IPS DF 6.9 (cell line): ENCODE data around the gene PGA3.
"Not testable (repeated sequence)": the region's sequence is repeated elsewhere in the genome, so short reads cannot be mapped to it uniquely, and the experiment has no call there.

ENCODE experiments used
- DNase-seq: peaks from one replicate; pipeline ENCODE4 v3.0.0-alpha.2; 2013; ENCODE audit warnings: low read depth, low spot score
- H3K27ac ChIP-seq: one replicate; pipeline ENCODE4 v1.5.1; 2013; ENCODE audit warnings: low read length, control low read depth
- H3K27me3 ChIP-seq: 2 replicates; pipeline ENCODE4 v1.6.1; 2013; ENCODE audit warnings: mild to moderate bottlenecking, low read length; ENCODE audit not compliant: control insufficient read depth, insufficient read depth
- H3K36me3 ChIP-seq: 2 replicates; pipeline ENCODE4 v1.6.1; 2013; ENCODE audit warnings: low read length; ENCODE audit not compliant: control insufficient read depth, insufficient read depth
- H3K4me1 ChIP-seq: 2 replicates; pipeline ENCODE4 v1.6.1; 2013; ENCODE audit warnings: low read length; ENCODE audit not compliant: control insufficient read depth, insufficient read depth
- H3K4me3 ChIP-seq: 2 replicates; pipeline ENCODE4 v1.5.1; 2013; ENCODE audit warnings: mild to moderate bottlenecking, low read length
- H3K9me3 ChIP-seq: 2 replicates; pipeline ENCODE4 v1.6.1; 2013; ENCODE audit warnings: low read length, inconsistent platforms; ENCODE audit not compliant: control insufficient read depth, insufficient read depth
- WGBS: extraction: QIAGEN DNeasy Blood & Tissue Kit; methylation state at CpG from one replicate; pipeline ENCODE4 v1.1.7; 2013; ENCODE audit warnings: mixed read lengths, missing lambda C conversion rate; ENCODE audit not compliant: insufficient read length, insufficient coverage; 5-methylcytosine and 5-hydroxymethylcytosine counted together

Gene PGA3

GRCh38 chr11:61171907-61172306 lies 31.4 kb upstream of the PGA3 start:
- 100% methylated on average over 1 of the region's 3 CpGs for WGBS
- Histone ChIP-seq H3K36me3 (no peaks in the 10 kb centered on the region), H3K27ac (no peak overlapping the region), H3K9me3 (no peaks in the 10 kb centered on the region), H3K4me3 (no peak overlapping the region), H3K27me3 (no peaks in the 10 kb centered on the region), H3K4me1 (no peaks in the 10 kb centered on the region)
- DNase-seq = no peak

GRCh38 chr11:61172356-61172755 lies 31.0 kb upstream of the PGA3 start:
- Histone ChIP-seq H3K27ac (no peak overlapping the region), H3K4me1 (no peaks in the 10 kb centered on the region), H3K27me3 (no peaks in the 10 kb centered on the region), H3K36me3 (no peaks in the 10 kb centered on the region), H3K4me3 (no peak overlapping the region), H3K9me3 (no peaks in the 10 kb centered on the region)
- no CpG with 5 or more reads among the region's 5 CpGs for WGBS
- no peak for DNase-seq

GRCh38 chr11:61172888-61173287 lies 30.4 kb upstream of the PGA3 start:
- H3K9me3 ChIP-seq = no peaks in the 10 kb centered on the region
- H3K4me1 ChIP-seq = no peaks in the 10 kb centered on the region
- no peaks in the 10 kb centered on the region for H3K36me3 ChIP-seq
- H3K27ac ChIP-seq = no peak overlapping the region
- no peak for DNase-seq
- H3K4me3 ChIP-seq = no peak overlapping the region
- WGBS = no CpG with 5 or more reads among the region's 3 CpGs
- no peaks in the 10 kb centered on the region for H3K27me3 ChIP-seq

GRCh38 chr11:61173456-61173855 lies 29.9 kb upstream of the PGA3 start:
- no CpG with 5 or more reads among the region's 4 CpGs for WGBS
- H3K27me3 ChIP-seq = no peaks in the 10 kb centered on the region
- H3K27ac ChIP-seq = no peak overlapping the region
- no peak for DNase-seq
- no peaks in the 10 kb centered on the region for H3K36me3 ChIP-seq
- no peaks in the 10 kb centered on the region for H3K9me3 ChIP-seq
- no peak overlapping the region for H3K4me3 ChIP-seq
- no peaks in the 10 kb centered on the region for H3K4me1 ChIP-seq

GRCh38 chr11:61174273-61174672 lies 29.0 kb upstream of the PGA3 start:
- H3K9me3 ChIP-seq = no peaks in the 10 kb centered on the region
- no peak overlapping the region for H3K4me3 ChIP-seq
- no peaks in the 10 kb centered on the region for H3K27me3 ChIP-seq
- H3K4me1 ChIP-seq = no peaks in the 10 kb centered on the region
- DNase-seq = no peak
- H3K27ac ChIP-seq = no peak overlapping the region
- no peaks in the 10 kb centered on the region for H3K36me3 ChIP-seq
- no CpG with 5 or more reads among the region's 6 CpGs for WGBS

- Histone ChIP-seq H3K9me3 (no peaks in the 10 kb centered on the region), H3K27ac (no peak overlapping the region), H3K36me3 (no peaks in the 10 kb centered on the region), H3K27me3 (no peaks in the 10 kb centered on the region), H3K4me1 (no peaks in the 10 kb centered on the region), H3K4me3 (no peak overlapping the region)
- no CpG with 5 or more reads among the region's 6 CpGs for WGBS
- DNase-seq = no peak
Measured at GRCh38 chr11:61174949-61175348, 28.4 kb upstream of the PGA3 start.

GRCh38 chr11:61176446-61176845 lies 26.9 kb upstream of the PGA3 start:
- no CpG with 5 or more reads among the region's 6 CpGs for WGBS
- no peaks in the 10 kb centered on the region for H3K27me3 ChIP-seq
- no peaks in the 10 kb centered on the region for H3K9me3 ChIP-seq
- no peaks in the 10 kb centered on the region for H3K36me3 ChIP-seq
- DNase-seq = no peak
- no peak overlapping the region for H3K4me3 ChIP-seq
- no peak overlapping the region for H3K27ac ChIP-seq
- H3K4me1 ChIP-seq = no peaks in the 10 kb centered on the region

GRCh38 chr11:61180205-61180604 lies 23.1 kb upstream of the PGA3 start:
- DNase-seq, H3K4me3 ChIP-seq, H3K4me1 ChIP-seq, H3K27me3 ChIP-seq, H3K27ac ChIP-seq, H3K36me3 ChIP-seq, H3K9me3 ChIP-seq: not testable (repeated sequence)
- no CpG with 5 or more reads among the region's 6 CpGs for WGBS

GRCh38 chr11:61181489-61181888 lies 21.8 kb upstream of the PGA3 start:
- Histone ChIP-seq H3K27me3 (no peaks in the 10 kb centered on the region), H3K4me3 (no peak overlapping the region), H3K27ac (no peak overlapping the region), H3K36me3 (no peaks in the 10 kb centered on the region), H3K9me3 (no peaks in the 10 kb centered on the region), H3K4me1 (no peaks in the 10 kb centered on the region)
- no peak for DNase-seq
- WGBS = no CpG with 5 or more reads among the region's 4 CpGs

- H3K4me1 ChIP-seq = no peaks in the 10 kb centered on the region
- no peaks in the 10 kb centered on the region for H3K36me3 ChIP-seq
- H3K9me3 ChIP-seq = no peaks in the 10 kb centered on the region
- no peak for DNase-seq
- H3K27me3 ChIP-seq = no peaks in the 10 kb centered on the region
- no peak overlapping the region for H3K4me3 ChIP-seq
- no peak overlapping the region for H3K27ac ChIP-seq
- no CpG with 5 or more reads among the region's 4 CpGs for WGBS
Measured at GRCh38 chr11:61183645-61184044, 19.7 kb upstream of the PGA3 start.

GRCh38 chr11:61186504-61186903 lies 16.8 kb upstream of the PGA3 start:
- Histone ChIP-seq H3K27ac (no peak overlapping the region), H3K4me3 (no peak overlapping the region), H3K36me3 (no peaks in the 10 kb centered on the region), H3K9me3 (no peaks in the 10 kb centered on the region), H3K27me3 (no peaks in the 10 kb centered on the region), H3K4me1 (no peaks in the 10 kb centered on the region)
- no CpG with 5 or more reads among the region's 8 CpGs for WGBS
- no peak for DNase-seq
